ENCODE data around the gene FBP2. TPM values are rescaled to one million over a fixed set of nuclear protein-coding genes. Genes with fewer than 3 reads are reported as not detected.

The FBP2 gene
- total RNA-seq, 4 donors from 2014 or later: 0.38 TPM; not detected in 3

DNA sequence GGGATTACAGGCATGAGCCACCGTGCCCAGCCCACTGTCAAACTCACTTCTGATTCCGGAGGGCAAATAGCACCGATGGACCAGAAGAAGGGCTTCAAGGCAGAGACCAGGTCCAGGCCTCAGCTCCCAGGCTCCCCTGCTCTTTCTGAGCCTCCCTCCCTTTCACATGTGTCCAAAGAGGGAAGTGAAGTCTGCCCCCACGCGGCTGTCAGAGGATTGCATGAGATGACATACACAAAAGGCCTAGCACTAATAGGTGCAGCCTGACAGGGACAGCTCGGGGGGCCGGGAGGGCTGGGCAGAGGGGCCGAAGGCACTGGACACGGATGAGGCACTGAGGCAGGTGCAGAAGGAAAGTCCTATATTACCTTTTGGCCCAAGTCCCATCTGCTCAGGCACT is 29.6 kb upstream of the FBP2 start:
- no peak for DNase-seq
- intact Hi-C loops (cut with DNase I): no loop called here
- Histone ChIP-seq H3K9me3 (no peaks in the 10 kb centered on the region), H3K27ac (no peak overlapping the region), H3K4me3 (no peak overlapping the region), H3K4me1 (no peaks in the 10 kb centered on the region), H3K27me3 (no peaks in the 10 kb centered on the region), H3K36me3 (no peaks in the 10 kb centered on the region)
- no peak for TF ChIP-seq POLR2A (IDR thresholded peaks at IDR 0.05)
- TF ChIP-seq CTCF (IDR thresholded peaks at IDR 0.05): peak in 2 of 6 experiments; percentile 27 to 30
- 0 to 66% methylated on average over 1 to 4 of the region's 9 CpGs for WGBS, 2 donors

GRCh38 chr9:94622087-94622800 is 28.6 kb upstream of the FBP2 start:
- no peak overlapping the region for H3K4me3 ChIP-seq
- DNase-seq: no peak
- H3K4me1 ChIP-seq: no peaks in the 10 kb centered on the region
- no peak overlapping the region for H3K27ac ChIP-seq
- WGBS, 2 donors: 81 to 83% methylated on average over 17 to 18 of the region's 19 CpGs
- H3K9me3 ChIP-seq: no peaks in the 10 kb centered on the region
- intact Hi-C loops (cut with DNase I): no loop called here
- no peaks in the 10 kb centered on the region for H3K27me3 ChIP-seq
- no peaks in the 10 kb centered on the region for H3K36me3 ChIP-seq
- TF ChIP-seq POLR2A (IDR thresholded peaks at IDR 0.05): no peak
- no peak for TF ChIP-seq CTCF (IDR thresholded peaks at IDR 0.05)

- no peak overlapping the region for H3K27ac ChIP-seq
- no peaks in the 10 kb centered on the region for H3K27me3 ChIP-seq
- no peaks in the 10 kb centered on the region for H3K36me3 ChIP-seq
- intact Hi-C loops (cut with DNase I): no loop called here
- H3K4me1 ChIP-seq: no peaks in the 10 kb centered on the region
- H3K9me3 ChIP-seq: no peaks in the 10 kb centered on the region
- 47 to 61% methylated on average over 4 of the region's 4 CpGs for WGBS, 2 donors
- no peak for DNase-seq
- H3K4me3 ChIP-seq: no peak overlapping the region
- no peak for TF ChIP-seq CTCF (IDR thresholded peaks at IDR 0.05)
- no peak for TF ChIP-seq POLR2A (IDR thresholded peaks at IDR 0.05)
Observed at GRCh38 chr9:94619026-94619425, 25.4 kb upstream of the FBP2 start.

DNA sequence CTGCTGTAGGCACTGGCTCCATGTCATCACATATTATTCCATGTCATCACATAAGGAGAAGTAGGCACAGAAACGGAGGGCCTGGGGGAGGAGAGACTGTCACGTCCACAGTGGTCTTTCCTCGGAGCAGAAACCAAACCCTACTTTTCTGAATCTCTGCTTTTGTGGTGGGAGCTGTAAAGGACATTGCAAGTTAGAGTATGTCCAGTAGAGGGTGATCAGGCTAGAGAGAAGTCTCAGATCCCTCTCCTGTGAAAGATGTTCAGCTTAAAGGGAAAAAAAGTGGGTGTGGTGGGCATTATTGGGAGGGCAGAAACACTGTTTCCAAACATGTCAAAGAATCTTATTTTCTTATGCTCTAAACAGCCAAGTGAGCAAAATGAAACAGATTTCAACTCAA is 19.4 kb upstream of the FBP2 start:
- intact Hi-C loops (cut with DNase I): no loop called here
- Histone ChIP-seq H3K27me3 (peaks cover 0 to 7% (median 0%) of the 10 kb centered on the region in 4 donors), H3K27ac (no peak overlapping the region), H3K36me3 (no peaks in the 10 kb centered on the region), H3K4me3 (no peak overlapping the region), H3K4me1 (no peaks in the 10 kb centered on the region), H3K9me3 (no peaks in the 10 kb centered on the region)
- no peak for DNase-seq
- WGBS, 2 donors: 89 to 100% methylated on average over 1 to 3 of the region's 3 CpGs
- TF ChIP-seq CTCF (IDR thresholded peaks at IDR 0.05): no peak
- TF ChIP-seq POLR2A (IDR thresholded peaks at IDR 0.05): no peak

DNA sequence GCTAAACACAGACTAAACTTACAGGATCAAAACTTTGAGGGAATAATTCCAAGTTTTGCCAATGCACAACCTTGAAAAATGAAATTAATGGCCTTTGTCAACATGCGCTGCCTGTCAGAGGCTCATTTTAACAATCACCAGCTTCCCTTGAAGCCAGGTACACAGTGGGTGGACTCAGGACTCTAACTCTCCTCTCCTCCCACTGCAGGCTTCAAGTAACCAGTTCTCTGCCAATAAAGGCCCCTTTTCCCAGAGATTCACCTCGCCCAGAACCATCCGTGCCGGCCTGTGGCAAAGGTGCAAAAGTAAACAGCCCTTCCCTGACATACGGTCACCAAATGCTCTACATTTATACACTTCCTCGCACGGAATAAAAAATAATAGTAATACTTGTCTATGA is 18.4 kb upstream of the FBP2 start:
- Histone ChIP-seq H3K27me3 (peaks cover 0 to 8% (median 0%) of the 10 kb centered on the region in 4 donors), H3K36me3 (no peaks in the 10 kb centered on the region), H3K9me3 (no peaks in the 10 kb centered on the region), H3K27ac (no peak overlapping the region), H3K4me3 (no peak overlapping the region), H3K4me1 (no peaks in the 10 kb centered on the region)
- no peak for DNase-seq
- TF ChIP-seq CTCF (IDR thresholded peaks at IDR 0.05): no peak
- no peak for TF ChIP-seq POLR2A (IDR thresholded peaks at IDR 0.05)
- intact Hi-C loops (cut with DNase I): no loop called here
- 78 to 82% methylated on average over 7 of the region's 7 CpGs for WGBS, 2 donors

Measured in esophagus squamous epithelium (tissue), 5 donors.